Endodermal cell (in vitro differentiated cells): ENCODE results near the gene DDX5. TPM values are rescaled to one million over a fixed set of nuclear protein-coding genes. Genes with fewer than 3 reads are reported as not detected.

ENCODE experiments used
- DNase-seq: peaks from one replicate; pipeline ENCODE4 v3.0.0-alpha.2; 2017
- H3K27ac ChIP-seq: 2 replicates; pipeline ENCODE4 v1.5.1; 2013; ENCODE audit warnings: mild to moderate bottlenecking, low read depth, low read length, moderate library complexity
- H3K27me3 ChIP-seq: 2 replicates; pipeline ENCODE4 v1.6.1; 2013; ENCODE audit warnings: mild to moderate bottlenecking, low read length, moderate library complexity; ENCODE audit not compliant: insufficient read depth, control insufficient read depth, poor library complexity, severe bottlenecking
- H3K36me3 ChIP-seq: 2 replicates; pipeline ENCODE4 v1.7.0; 2013; ENCODE audit warnings: mild to moderate bottlenecking, low read length, moderate library complexity; ENCODE audit not compliant: control insufficient read depth, insufficient read depth
- H3K4me1 ChIP-seq: one replicate; pipeline ENCODE4 v1.7.0; 2013; ENCODE audit warnings: low read length; ENCODE audit not compliant: control insufficient read depth, insufficient read depth
- H3K4me3 ChIP-seq: 2 replicates; pipeline ENCODE4 v1.5.1; 2013; ENCODE audit warnings: mild to moderate bottlenecking, low read length, moderate library complexity
- H3K9ac ChIP-seq: 2 replicates; pipeline ENCODE4 v1.6.1; 2013; ENCODE audit warnings: mild to moderate bottlenecking, low read length, moderate library complexity; ENCODE audit not compliant: poor library complexity, severe bottlenecking; ENCODE audit errors: extremely low read depth
- H3K9me3 ChIP-seq: 2 replicates; pipeline ENCODE4 v1.6.1; 2013; ENCODE audit warnings: mild to moderate bottlenecking, low read length, moderate library complexity; ENCODE audit not compliant: control insufficient read depth
- H3K27ac Mint-ChIP-seq: 2 replicates; pipeline ENCODE4 v1.8.0; 2020; ENCODE audit warnings: mixed read lengths
- H3K27me3 Mint-ChIP-seq: 2 replicates; pipeline ENCODE4 v1.8.0; 2021; ENCODE audit warnings: mild to moderate bottlenecking, mixed read lengths; ENCODE audit not compliant: insufficient read depth
- H3K36me3 Mint-ChIP-seq: 2 replicates; pipeline ENCODE4 v1.8.0; 2020; ENCODE audit warnings: low read depth, mixed read lengths
- H3K4me1 Mint-ChIP-seq: 2 replicates; pipeline ENCODE4 v1.8.0; 2020; ENCODE audit warnings: mixed read lengths
- H3K4me3 Mint-ChIP-seq: 2 replicates; pipeline ENCODE4 v1.8.0; 2020; ENCODE audit warnings: mild to moderate bottlenecking, moderate library complexity, mixed read lengths
- H3K9me3 Mint-ChIP-seq: 2 replicates; pipeline ENCODE4 v1.8.0; 2020; ENCODE audit warnings: mild to moderate bottlenecking, mixed read lengths
- CTCF ChIP-seq: fragments of 200-600 bp; sonication (generic); conservative IDR thresholded peaks from 2 replicates; pipeline ENCODE4 v1.5.0; 2021; ENCODE audit warnings: antibody characterized with exemption, mild to moderate bottlenecking
- WGBS, 2 experiments: methylation state at CpG; one replicate each; pipeline versions ENCODE4 v1.1.5 to v1.1.7; 2013; ENCODE audit warnings: missing lambda C conversion rate in 2 of 2, mixed read lengths in 1 of 2; ENCODE audit not compliant: insufficient coverage in 1 of 2, insufficient read length in 1 of 2; 5-methylcytosine and 5-hydroxymethylcytosine counted together
- total RNA-seq, 2 donors: library from RNA; stranded (reverse); fragmentation: NEBNext Ultra II Directional in 1 of 2; extraction: Animal tissue kit (Norgen Biotek cat#: 25700) in 1 of 2; gene quantifications; 2 replicates in 1 of 2; 3 replicates in 1 of 2; pipeline ENCODE4 v1.2.1, GENCODE V29; 2021

DDX5 gene
- total RNA-seq, 2 donors from 2014 or later: 687 to 894 TPM

GRCh38 chr17:64544742-64545141 is 38.7 kb upstream of the DDX5 start:
- DNase-seq: no peak
- TF ChIP-seq CTCF: no peak
- peaks cover 44% of the 10 kb centered on the region for H3K36me3 ChIP-seq
- no peak overlapping the region for H3K9ac ChIP-seq
- no peak overlapping the region for H3K27ac Mint-ChIP-seq
- no peak overlapping the region for H3K27ac ChIP-seq
- no CpG with 5 or more reads among the region's 2 CpGs for WGBS, 2 experiments
- H3K4me3 Mint-ChIP-seq: no peak overlapping the region
- no peaks in the 10 kb centered on the region for H3K4me1 ChIP-seq
- no peaks in the 10 kb centered on the region for H3K27me3 Mint-ChIP-seq
- no peaks in the 10 kb centered on the region for H3K27me3 ChIP-seq
- H3K4me1 Mint-ChIP-seq: peaks cover 11% of the 10 kb centered on the region
- H3K4me3 ChIP-seq: no peak overlapping the region
- H3K9me3 ChIP-seq: no peaks in the 10 kb centered on the region
- H3K36me3 Mint-ChIP-seq: peaks cover 26% of the 10 kb centered on the region
- H3K9me3 Mint-ChIP-seq: no peaks in the 10 kb centered on the region

GRCh38 chr17:64540118-64540776 is 34.2 kb upstream of the DDX5 start:
- Mint-ChIP-seq H3K36me3 (peaks cover 43% of the 10 kb centered on the region), H3K4me3 (no peak overlapping the region), H3K9me3 (no peaks in the 10 kb centered on the region), H3K27me3 (no peaks in the 10 kb centered on the region), H3K27ac (no peak overlapping the region), H3K4me1 (no peaks in the 10 kb centered on the region)
- 94 to 100% methylated on average over 1 to 4 of the region's 5 CpGs for WGBS, 2 experiments
- no peak for TF ChIP-seq CTCF
- no peaks in the 10 kb centered on the region for H3K4me1 ChIP-seq
- H3K27ac ChIP-seq: no peak overlapping the region
- H3K4me3 ChIP-seq: no peak overlapping the region
- H3K36me3 ChIP-seq: peaks cover 81% of the 10 kb centered on the region
- H3K9me3 ChIP-seq: no peaks in the 10 kb centered on the region
- DNase-seq: no peak
- no peak overlapping the region for H3K9ac ChIP-seq
- H3K27me3 ChIP-seq: no peaks in the 10 kb centered on the region

- no peak for DNase-seq
- Histone ChIP-seq H3K9ac (no peak overlapping the region), H3K9me3 (no peaks in the 10 kb centered on the region), H3K27ac (no peak overlapping the region), H3K27me3 (no peaks in the 10 kb centered on the region), H3K4me3 (no peak overlapping the region), H3K4me1 (no peaks in the 10 kb centered on the region), H3K36me3 (peaks cover 81% of the 10 kb centered on the region)
- Mint-ChIP-seq H3K27ac (peak overlapping the region; percentile 3), H3K9me3 (no peaks in the 10 kb centered on the region), H3K4me1 (no peaks in the 10 kb centered on the region), H3K36me3 (peaks cover 51% of the 10 kb centered on the region), H3K27me3 (no peaks in the 10 kb centered on the region), H3K4me3 (no peak overlapping the region)
- 95% methylated on average over 5 to 7 of the region's 7 CpGs for WGBS, 2 experiments
- no peak for TF ChIP-seq CTCF
Observed at GRCh38 chr17:64538508-64539130, 32.5 kb upstream of the DDX5 start.
